Measurements from ENCODE around the gene MX2. TPM values are rescaled to one million over a fixed set of nuclear protein-coding genes. Genes with fewer than 3 reads are reported as not detected.

MX2 gene
- total and polyA plus RNA-seq, 2 donors (not counting 3 experiments of a cell fraction or from before 2014, with no cell fraction given) = 0.01 TPM; not detected in 1

DNA sequence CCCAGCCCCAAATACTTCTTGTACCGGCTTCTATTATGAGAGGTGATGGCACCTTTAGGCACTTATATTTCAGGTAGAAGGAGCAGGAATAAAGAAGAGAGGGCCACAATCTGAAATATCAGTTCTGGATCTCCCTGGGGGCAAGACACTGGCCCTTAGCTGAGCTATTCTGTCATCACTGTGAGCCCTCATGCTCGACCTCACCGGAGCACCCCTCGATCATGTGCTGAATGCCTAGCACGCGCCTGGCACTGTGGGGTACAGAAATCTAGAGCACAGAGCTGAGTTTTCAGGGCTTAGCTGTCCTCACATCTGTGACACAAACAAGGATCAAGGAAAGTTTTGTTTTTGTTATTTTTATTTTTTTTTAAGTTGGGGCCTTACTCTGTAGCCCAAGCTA is 56.6 kb downstream of the MX2 start:
- no peak for FAIRE-seq
- Histone ChIP-seq H3K9me3 (replicated peaks; ENCODE audit: control insufficient read depth, insufficient read depth, low read length) (no peaks in the 10 kb centered on the region), H3K9ac (replicated peaks; ENCODE audit: extremely low read depth, insufficient read depth, low read length) (no peak overlapping the region), H3K9me1 (replicated peaks; ENCODE audit: control insufficient read depth, extremely low read depth, insufficient read depth, low read length) (no peaks in the 10 kb centered on the region), H3K79me2 (ENCODE audit: control insufficient read depth, insufficient read depth, low read length) (no peaks in the 10 kb centered on the region), H3K4me2 (ENCODE audit: insufficient read depth, low read length) (no peak overlapping the region), H3K4me1 (ENCODE audit: control insufficient read depth, extremely low read depth, insufficient read depth, low read length) (no peaks in the 10 kb centered on the region), H3K27me3 (ENCODE audit: control insufficient read depth in 2 of 2, insufficient read depth in 2 of 2, low read length in 2 of 2) (no peaks in the 10 kb centered on the region), H3K27ac (ENCODE audit: insufficient read depth, low read depth, low read length) (no peak overlapping the region), H2AFZ (ENCODE audit: low read depth, low read length) (no peak overlapping the region), H3K36me3 (ENCODE audit: control insufficient read depth in 2 of 2, extremely low read depth in 1 of 2, insufficient read depth in 2 of 2, low read length in 2 of 2) (no peaks in the 10 kb centered on the region), H4K20me1 (replicated peaks; ENCODE audit: control insufficient read depth, extremely low read depth, insufficient read depth, low read length) (no peaks in the 10 kb centered on the region), H3K4me3 (replicated peaks in 1 of 3; ENCODE audit: insufficient read depth in 1 of 3, low read depth in 1 of 3, low read length in 3 of 3) (no peak overlapping the region)
- POLR2A ChIA-PET = no interaction called here
- DNase-seq (ENCODE audit: low read depth, low spot score) = no peak
- dilution Hi-C loops (cut with MboI; ENCODE audit: extremely low pct_ligation_motif_present, low sequenced_read_pairs) = no loop called here
- CTCF ChIA-PET = interaction anchor here (1.0 to 1.3 kb wide), 3 partner anchors 9 to 135 kb away, joined by 3 to 5 read pairs (median 4); no protein-coding TSS in a partner anchor
- TF ChIP-seq, protein P1, sequence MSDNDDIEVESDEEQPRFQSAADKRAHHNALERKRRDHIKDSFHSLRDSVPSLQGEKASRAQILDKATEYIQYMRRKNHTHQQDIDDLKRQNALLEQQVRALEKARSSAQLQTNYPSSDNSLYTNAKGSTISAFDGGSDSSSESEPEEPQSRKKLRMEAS (IDR thresholded peaks at IDR 0.05; ENCODE audit: insufficient read depth, insufficient read length) = no peak
- TF ChIP-seq FOS (IDR thresholded peaks at IDR 0.05; ENCODE audit: borderline replicate concordance, insufficient read depth, low read length) = no peak
- no peak for TF ChIP-seq CTCF (IDR thresholded peaks at IDR 0.05; ENCODE audit: extremely low read depth in 1 of 2, insufficient read depth in 1 of 2, low read depth in 1 of 2, low read length in 2 of 2)
- TF ChIP-seq POLR2A (IDR thresholded peaks at IDR 0.05; ENCODE audit: low read depth, low read length) = no peak
- no peak for TF ChIP-seq MYC (IDR thresholded peaks at IDR 0.05; ENCODE audit: low read depth, low read length)
- no peak for TF ChIP-seq GATA2 (IDR thresholded peaks at IDR 0.05; ENCODE audit: insufficient read depth, insufficient read length, low read depth, low read length)
- no peak for TF ChIP-seq EZH2 (IDR thresholded peaks at IDR 0.05; ENCODE audit: borderline replicate concordance, low read depth, low read length, severe bottlenecking)
- no peak for TF ChIP-seq JUN (IDR thresholded peaks at IDR 0.05; ENCODE audit: borderline replicate concordance, insufficient read depth, insufficient read length, low read depth)
- TF ChIP-seq POLR2AphosphoS5 (IDR thresholded peaks at IDR 0.05; ENCODE audit: insufficient read depth, low read depth, low read length) = no peak
- intact Hi-C loops (cut with micrococcal nuclease) = no loop called here
- BruUV-seq (replicated peaks) = no TSS peak

All from endothelial cell of umbilical vein (primary cell).